ENCODE data around the gene CABLES1. TPM values are rescaled to one million over a fixed set of nuclear protein-coding genes. Genes with fewer than 3 reads are reported as not detected.

Gene CABLES1
- total RNA-seq, 2 donors from 2014 or later, result 0.39 TPM; not detected in 1

DNA sequence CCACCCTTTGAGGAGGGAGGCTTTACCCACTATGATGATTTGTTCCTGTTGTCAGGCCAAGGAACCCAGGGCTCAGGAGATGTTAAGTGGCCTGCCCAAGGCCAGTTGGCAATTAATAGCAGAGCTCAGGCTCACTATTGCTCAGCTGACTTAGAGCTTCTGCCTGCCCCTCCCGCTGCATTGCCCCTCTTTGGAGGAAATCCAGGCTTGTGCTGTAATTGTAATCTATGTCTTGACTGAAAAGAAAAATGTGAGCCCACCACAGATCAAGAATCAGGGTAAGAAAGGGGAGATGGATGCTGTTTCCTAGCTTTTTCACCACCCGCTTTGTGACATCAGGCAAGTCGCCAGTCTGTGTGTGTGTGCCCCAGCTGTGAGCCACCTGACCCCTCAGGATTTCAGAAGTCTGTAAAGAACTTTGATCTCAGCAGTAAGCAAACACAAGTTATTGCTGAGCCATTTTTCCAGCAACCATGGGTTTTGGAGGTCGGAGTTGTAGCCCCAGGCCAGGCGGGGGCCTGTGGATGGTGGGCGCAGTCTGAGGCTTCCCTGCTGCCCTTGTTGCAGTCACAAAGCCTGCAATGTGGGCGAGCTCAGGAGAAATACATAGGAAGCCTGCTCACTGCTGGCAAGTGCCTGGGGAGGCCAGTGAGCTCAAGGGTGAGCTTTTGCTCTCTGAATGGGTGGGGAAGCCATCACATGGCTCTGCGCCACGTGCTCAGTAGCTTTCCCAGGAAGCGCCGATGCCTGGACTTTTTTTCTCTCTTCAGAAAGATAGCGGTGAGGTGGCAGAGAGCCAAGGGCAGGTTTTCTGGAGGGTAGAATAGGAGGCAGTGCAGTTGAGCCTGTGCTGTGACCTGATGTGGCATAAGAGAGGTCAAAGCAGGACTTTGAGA is 6.1 kb downstream of the CABLES1 start:
- peaks cover 12 to 23% of the 10 kb centered on the region in 2 donors for H3K4me1 Mint-ChIP-seq (ENCODE audit: low read depth in 2 of 2)
- no peak overlapping the region for H3K27ac Mint-ChIP-seq
- H3K4me3 Mint-ChIP-seq, result no peak overlapping the region
- ATAC-seq (no peak), DNase-seq (ENCODE audit: low spot score) (no peak)
- H3K9me3 Mint-ChIP-seq, result no peaks in the 10 kb centered on the region
- H3K27me3 Mint-ChIP-seq, result peaks cover 9 to 17% of the 10 kb centered on the region in 2 donors
- H3K36me3 Mint-ChIP-seq, result no peaks in the 10 kb centered on the region

DNA sequence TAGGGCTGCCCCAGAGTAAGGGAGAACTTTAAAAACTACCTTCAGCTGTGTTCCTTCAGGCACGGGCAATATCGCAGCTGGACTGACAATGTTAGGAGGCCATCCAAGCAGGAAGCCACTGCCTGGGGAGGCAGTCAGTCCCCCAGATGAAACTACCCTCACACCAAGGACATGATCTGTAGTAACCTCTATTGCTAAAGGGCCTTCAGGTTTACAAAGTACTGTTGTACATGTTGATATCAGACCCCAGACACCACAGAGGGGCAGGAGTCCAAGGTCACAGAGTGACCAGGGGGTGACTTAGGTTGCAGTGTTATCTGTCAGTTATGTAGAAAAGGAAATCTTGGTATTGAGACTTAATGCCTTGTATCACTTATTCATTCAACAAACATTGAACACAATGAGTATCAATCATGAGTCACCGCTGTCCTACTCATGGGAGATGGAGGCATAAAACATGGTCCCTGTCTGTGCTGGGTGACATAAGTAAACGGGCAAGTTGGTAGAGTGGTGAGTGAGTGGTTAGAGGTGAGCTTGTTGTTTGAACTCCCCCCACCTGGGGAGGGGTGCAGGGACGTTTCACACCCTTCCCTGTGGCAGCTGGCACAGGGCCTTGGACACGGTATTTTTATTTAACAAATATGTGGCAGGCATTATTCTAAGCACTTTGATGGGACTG is 7.1 kb downstream of the CABLES1 start:
- H3K9me3 Mint-ChIP-seq, result no peaks in the 10 kb centered on the region
- H3K27ac Mint-ChIP-seq, result no peak overlapping the region
- DNase-seq (ENCODE audit: low spot score) (no peak), ATAC-seq (no peak)
- peaks cover 4 to 11% of the 10 kb centered on the region in 2 donors for H3K27me3 Mint-ChIP-seq
- H3K36me3 Mint-ChIP-seq, result no peaks in the 10 kb centered on the region
- peaks cover 12 to 20% of the 10 kb centered on the region in 2 donors for H3K4me1 Mint-ChIP-seq (ENCODE audit: low read depth in 2 of 2)
- no peak overlapping the region for H3K4me3 Mint-ChIP-seq

DNA sequence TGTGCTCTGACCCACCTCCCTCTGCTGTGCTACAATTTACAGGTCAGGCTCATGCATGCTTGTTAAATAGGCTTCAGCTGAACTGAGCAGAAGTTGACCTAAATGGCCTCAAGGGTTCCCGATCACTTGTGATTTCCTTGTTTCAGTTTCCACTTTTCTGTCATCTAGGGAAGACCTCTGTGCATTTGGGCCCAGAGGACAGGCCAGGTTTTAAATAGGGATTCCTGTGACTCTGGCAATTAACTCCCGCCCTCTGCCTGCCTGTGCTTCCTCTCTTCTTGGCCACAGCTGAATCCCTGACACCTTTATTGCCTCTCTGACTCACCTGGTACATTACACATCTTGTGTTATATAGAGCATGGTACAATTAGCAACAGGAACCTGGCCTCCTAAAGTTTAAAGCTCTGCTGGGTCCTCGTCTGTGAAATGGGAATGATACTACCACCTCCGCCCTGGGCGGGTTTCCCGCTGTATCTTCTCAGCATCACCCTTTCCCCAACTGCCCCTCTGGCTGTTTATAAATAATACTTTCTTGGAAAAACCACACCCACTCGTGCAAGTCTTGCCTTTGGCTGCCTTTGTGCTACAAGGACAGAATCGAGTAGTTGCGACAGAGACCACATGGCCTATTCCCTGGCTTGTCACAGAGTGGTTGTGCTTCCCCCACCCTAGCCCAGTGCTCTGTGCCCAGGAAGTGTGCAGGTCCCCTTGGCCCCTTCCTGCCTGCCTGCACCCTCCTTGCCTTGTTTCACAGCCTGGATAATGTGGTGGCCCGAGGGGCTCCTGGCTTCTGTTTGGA is 7.9 kb downstream of the CABLES1 start:
- Mint-ChIP-seq H3K27ac (no peak overlapping the region), H3K9me3 (no peaks in the 10 kb centered on the region), H3K4me1 (ENCODE audit: low read depth in 2 of 2) (peaks cover 12 to 20% of the 10 kb centered on the region in 2 donors), H3K36me3 (no peaks in the 10 kb centered on the region), H3K4me3 (no peak overlapping the region), H3K27me3 (peaks cover 2 to 5% of the 10 kb centered on the region in 2 donors)
- ATAC-seq (peak; percentile 29 to 57), DNase-seq (ENCODE audit: low spot score) (no peak)

DNA sequence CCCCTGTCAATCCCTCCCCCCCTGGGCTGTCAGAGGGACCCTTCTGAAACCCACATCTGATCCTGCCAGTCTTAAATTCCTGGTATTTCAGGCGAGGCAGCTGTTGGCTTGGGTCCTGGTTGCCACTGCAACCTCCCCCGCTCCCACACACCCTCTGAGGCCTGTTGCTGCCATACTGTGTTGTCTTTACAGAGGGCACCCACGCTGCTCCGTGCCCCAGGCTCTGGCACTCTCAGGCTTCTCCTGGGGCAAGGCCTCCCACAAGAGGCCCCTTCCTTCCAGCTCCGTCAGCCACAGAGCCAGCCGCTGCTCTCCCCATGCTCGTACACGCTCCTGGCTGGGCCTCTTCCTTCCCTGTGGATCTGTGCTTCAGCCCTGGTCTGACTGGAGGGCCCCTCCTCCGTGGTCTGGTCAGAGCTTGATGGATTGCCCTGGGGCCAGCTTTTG is 8.6 kb downstream of the CABLES1 start:
- no peak overlapping the region for H3K27ac Mint-ChIP-seq
- H3K4me3 Mint-ChIP-seq, result no peak overlapping the region
- peaks cover 12 to 20% of the 10 kb centered on the region in 2 donors for H3K4me1 Mint-ChIP-seq (ENCODE audit: low read depth in 2 of 2)
- DNase-seq (ENCODE audit: low spot score), result no peak
- ATAC-seq, result peak in 1 of 2 donors; percentile 21
- H3K9me3 Mint-ChIP-seq, result no peaks in the 10 kb centered on the region
- H3K36me3 Mint-ChIP-seq, result no peaks in the 10 kb centered on the region
- peaks cover 2 to 5% of the 10 kb centered on the region in 2 donors for H3K27me3 Mint-ChIP-seq

DNA sequence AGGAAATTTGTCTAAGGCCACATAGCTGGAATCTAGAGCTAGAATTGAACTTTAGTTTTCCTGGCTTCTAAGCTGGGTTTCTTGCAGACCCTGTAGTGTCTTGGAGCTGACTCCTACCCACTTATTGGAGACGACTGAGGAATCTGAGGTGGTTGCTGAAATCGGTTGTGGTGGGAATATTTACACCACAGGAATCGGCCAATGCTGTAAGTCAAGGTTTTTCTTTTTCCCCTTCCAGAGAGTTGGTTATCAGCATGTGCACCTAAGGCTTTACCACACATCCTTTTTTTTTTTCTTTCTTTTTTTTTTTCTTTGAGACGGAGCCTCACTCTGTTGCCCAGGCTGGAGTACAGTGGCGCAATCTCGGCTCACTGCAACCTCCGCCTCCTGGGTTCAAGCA is 9.4 kb downstream of the CABLES1 start:
- no peak overlapping the region for H3K4me3 Mint-ChIP-seq
- DNase-seq (ENCODE audit: low spot score), result no peak
- ATAC-seq, result no peak
- H3K4me1 Mint-ChIP-seq (ENCODE audit: low read depth in 2 of 2), result peaks cover 12 to 20% of the 10 kb centered on the region in 2 donors
- no peaks in the 10 kb centered on the region for H3K9me3 Mint-ChIP-seq
- no peak overlapping the region for H3K27ac Mint-ChIP-seq
- no peaks in the 10 kb centered on the region for H3K36me3 Mint-ChIP-seq
- H3K27me3 Mint-ChIP-seq, result peaks cover under 1 to 2% of the 10 kb centered on the region in 2 donors

DNA sequence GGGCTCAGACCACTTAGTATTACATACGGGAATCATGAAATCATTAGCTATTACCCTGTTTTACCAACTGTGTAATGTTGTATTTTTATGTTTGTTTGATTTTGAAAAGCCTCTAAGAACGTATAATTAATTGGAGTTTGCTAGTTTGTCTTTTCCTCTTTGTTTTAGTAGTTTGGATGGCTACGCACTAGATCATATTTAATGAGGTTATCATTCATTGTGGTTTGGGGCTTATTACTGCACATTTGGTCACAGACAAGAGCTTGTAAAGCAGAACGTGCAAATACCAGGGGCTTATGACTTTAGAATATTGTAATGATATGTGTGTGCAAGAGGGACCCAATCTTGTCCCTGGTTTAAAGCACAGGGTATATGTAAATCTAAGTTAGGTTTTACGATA is 10.3 kb downstream of the CABLES1 start:
- Mint-ChIP-seq H3K9me3 (no peaks in the 10 kb centered on the region), H3K4me3 (no peak overlapping the region), H3K36me3 (no peaks in the 10 kb centered on the region), H3K27me3 (peaks cover 0 to 2% of the 10 kb centered on the region in 2 donors), H3K4me1 (ENCODE audit: low read depth in 2 of 2) (peaks cover 12 to 13% of the 10 kb centered on the region in 2 donors), H3K27ac (no peak overlapping the region)
- ATAC-seq, result no peak
- no peak for DNase-seq (ENCODE audit: low spot score)

DNA sequence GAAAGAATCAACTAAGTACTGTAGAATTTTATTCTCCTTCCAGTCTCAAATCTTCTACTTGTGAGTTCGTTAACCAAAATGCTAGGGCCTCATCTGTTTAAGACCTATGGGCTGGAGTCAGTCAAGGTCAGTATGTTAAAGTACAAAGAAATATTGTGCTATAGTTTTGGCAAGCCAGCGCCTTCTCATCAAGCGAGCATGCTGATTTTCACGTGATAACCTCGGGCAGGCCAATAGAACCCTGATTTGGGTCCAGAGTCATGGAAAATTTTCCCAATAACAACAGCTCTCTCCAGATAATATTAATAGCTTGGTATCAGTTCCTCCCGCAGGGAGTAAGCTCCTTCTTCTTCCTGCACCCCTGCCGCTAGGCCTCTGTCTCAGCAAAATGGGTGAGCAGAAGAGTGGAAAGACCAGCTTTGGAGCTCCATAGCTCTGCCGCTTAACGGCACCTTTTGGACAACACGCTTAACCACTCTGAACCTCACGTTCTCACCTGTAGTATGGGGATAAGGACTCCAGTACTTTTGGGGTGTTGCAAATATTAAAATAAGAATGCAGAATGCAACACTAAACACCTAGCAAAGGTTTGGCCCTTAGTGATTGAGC is 11.7 kb downstream of the CABLES1 start:
- Mint-ChIP-seq H3K27ac (no peak overlapping the region), H3K4me1 (ENCODE audit: low read depth in 2 of 2) (peaks cover 11 to 12% of the 10 kb centered on the region in 2 donors), H3K27me3 (peaks cover 0 to 2% of the 10 kb centered on the region in 2 donors), H3K36me3 (no peaks in the 10 kb centered on the region), H3K4me3 (no peak overlapping the region), H3K9me3 (no peaks in the 10 kb centered on the region)
- DNase-seq (ENCODE audit: low spot score) (no peak), ATAC-seq (no peak)

DNA sequence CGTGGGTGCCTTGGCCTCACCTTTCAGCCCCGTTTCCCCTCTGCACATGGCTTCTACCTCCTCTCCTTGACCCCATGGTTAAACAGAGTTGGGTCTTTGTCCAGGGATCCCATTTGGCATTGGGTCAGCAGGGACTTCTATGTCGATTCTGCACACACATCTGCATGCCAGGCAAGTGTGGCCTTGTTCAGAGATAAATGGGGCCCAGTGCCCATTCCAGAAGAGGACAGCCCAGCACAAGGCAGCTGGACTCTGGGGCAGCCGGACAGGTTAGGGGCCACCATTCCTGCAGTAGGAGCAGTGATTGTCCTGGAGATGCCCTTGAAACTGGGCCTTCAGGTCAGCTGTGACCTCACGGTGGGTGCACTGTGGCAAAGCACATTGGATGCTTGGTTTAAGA is 13.1 kb downstream of the CABLES1 start:
- no peaks in the 10 kb centered on the region for H3K9me3 Mint-ChIP-seq
- no peak overlapping the region for H3K4me3 Mint-ChIP-seq
- DNase-seq (ENCODE audit: low spot score) (no peak), ATAC-seq (no peak)
- no peaks in the 10 kb centered on the region for H3K27me3 Mint-ChIP-seq
- H3K27ac Mint-ChIP-seq, result no peak overlapping the region
- H3K36me3 Mint-ChIP-seq, result no peaks in the 10 kb centered on the region
- H3K4me1 Mint-ChIP-seq (ENCODE audit: low read depth in 2 of 2), result peaks cover 2 to 7% of the 10 kb centered on the region in 2 donors

DNA sequence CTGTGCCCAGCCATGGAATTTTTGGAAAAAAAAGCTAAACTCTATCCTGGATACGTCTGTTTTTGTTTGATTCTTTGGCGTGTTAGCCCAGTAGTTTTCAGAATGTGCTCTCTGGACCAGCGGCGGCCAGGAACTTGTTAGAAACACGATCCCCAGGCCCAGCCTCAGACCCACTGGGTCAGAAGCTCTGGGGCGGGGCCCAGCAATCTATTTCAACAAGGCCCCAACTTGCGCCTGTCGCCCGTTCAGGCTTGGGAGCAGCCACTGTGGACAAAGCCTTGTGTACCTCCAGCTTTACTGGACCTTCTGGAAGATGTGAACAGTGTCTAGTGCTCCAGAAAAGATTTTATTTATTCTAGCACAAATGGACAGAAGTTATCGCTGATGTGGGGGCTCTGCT is 14.3 kb downstream of the CABLES1 start:
- no peak overlapping the region for H3K4me3 Mint-ChIP-seq
- peaks cover 3 to 7% of the 10 kb centered on the region in 2 donors for H3K27me3 Mint-ChIP-seq
- no peaks in the 10 kb centered on the region for H3K9me3 Mint-ChIP-seq
- DNase-seq (ENCODE audit: low spot score) (no peak), ATAC-seq (no peak)
- no peak overlapping the region for H3K27ac Mint-ChIP-seq
- H3K36me3 Mint-ChIP-seq, result no peaks in the 10 kb centered on the region
- no peaks in the 10 kb centered on the region for H3K4me1 Mint-ChIP-seq (ENCODE audit: low read depth in 2 of 2)

DNA sequence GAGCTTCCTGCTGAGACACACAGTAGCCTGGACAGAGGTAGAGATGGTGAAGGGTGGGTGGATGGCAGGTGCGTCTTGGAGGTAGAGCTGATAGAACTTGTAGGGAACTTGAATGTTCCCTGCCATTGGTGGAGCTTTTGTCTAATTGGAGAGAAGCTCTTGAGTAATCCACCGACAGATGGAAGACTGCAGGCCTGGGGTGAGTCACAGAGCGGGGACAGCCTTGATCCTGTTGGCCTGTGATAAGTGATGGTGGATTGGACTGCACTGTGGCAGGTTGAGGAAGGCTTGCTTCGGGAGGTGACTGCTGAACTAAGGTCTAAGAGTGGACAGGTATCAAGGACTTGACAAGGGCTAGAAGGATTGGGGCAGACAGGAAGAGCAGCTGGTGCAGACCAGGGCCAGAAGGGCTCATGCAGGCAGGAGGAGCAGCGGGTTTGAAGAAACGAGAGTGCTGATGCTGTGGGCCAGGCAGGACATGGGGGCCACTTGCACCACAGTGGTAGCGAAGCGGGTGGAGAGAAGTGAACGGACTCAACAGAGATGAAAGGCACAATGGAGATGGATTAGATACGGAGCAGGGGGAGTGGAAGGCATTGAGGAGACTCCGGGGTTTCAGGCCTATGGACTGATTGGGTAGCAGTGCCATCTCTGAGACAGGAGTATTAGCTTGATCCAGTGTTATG is 16.3 kb downstream of the CABLES1 start:
- no peak for DNase-seq (ENCODE audit: low spot score)
- Mint-ChIP-seq H3K27me3 (peaks cover 3 to 12% of the 10 kb centered on the region in 2 donors), H3K27ac (no peak overlapping the region), H3K4me1 (ENCODE audit: low read depth in 2 of 2) (no peaks in the 10 kb centered on the region), H3K9me3 (no peaks in the 10 kb centered on the region), H3K36me3 (no peaks in the 10 kb centered on the region), H3K4me3 (no peak overlapping the region)
- ATAC-seq, result no peak

DNA sequence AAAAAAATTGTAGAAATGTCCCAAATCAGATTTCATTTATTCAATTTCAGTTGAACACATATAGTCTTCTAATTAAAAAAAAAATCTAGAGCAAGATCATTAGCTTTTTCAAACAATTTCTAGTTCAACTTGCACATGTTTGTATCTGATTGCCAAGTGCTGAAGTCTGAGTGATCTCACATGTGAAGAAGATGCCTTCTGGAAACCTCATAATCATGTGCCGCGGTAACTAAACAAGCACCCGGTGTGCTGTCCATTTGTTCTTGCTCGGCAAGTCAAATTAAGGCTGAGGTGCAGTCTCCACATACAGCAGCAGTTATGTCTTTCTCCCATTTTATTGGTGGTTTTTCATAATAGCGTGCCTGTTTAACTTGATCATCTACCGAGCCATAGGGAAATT is 18.7 kb downstream of the CABLES1 start:
- no peaks in the 10 kb centered on the region for H3K4me1 Mint-ChIP-seq (ENCODE audit: low read depth in 2 of 2)
- H3K27me3 Mint-ChIP-seq, result peaks cover 3 to 12% of the 10 kb centered on the region in 2 donors
- ATAC-seq (no peak), DNase-seq (ENCODE audit: low spot score) (no peak)
- H3K9me3 Mint-ChIP-seq, result no peaks in the 10 kb centered on the region
- H3K27ac Mint-ChIP-seq, result no peak overlapping the region
- H3K36me3 Mint-ChIP-seq, result no peaks in the 10 kb centered on the region
- H3K4me3 Mint-ChIP-seq, result no peak overlapping the region

DNA sequence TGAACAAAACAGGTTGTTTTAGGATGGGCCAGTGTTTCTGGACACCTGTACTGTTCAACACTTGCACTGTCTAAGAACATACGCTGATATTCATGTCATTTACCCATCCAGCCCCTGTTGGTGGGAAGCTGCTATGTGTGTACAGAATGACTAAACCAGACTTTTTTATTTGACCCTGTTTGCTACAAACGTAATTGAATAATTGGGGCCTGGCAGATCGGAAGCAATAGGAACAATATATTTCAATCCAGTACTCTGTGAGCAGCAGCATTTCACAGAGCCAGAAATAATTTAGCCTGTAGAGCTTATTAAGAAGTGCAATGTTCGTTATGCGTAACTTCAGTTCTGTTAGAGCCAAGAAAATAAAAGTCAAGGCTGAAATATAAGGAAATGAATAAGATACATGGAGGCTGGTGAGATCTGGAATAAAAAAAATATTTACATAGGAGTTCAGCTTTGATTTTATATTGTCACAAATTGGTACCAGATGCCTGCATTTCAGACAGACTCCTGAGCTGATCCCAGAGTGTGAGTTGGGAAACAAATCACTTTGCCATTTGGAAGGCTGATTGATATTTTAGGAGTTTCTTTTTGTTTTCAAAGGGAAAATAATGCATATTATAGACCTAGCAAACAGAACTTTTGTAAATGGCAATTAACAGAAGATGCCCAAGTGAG is 19.7 kb downstream of the CABLES1 start:
- DNase-seq (ENCODE audit: low spot score), result no peak
- Mint-ChIP-seq H3K9me3 (no peaks in the 10 kb centered on the region), H3K27ac (no peak overlapping the region), H3K4me3 (no peak overlapping the region), H3K4me1 (ENCODE audit: low read depth in 2 of 2) (no peaks in the 10 kb centered on the region), H3K27me3 (peaks cover 3 to 12% of the 10 kb centered on the region in 2 donors), H3K36me3 (no peaks in the 10 kb centered on the region)
- ATAC-seq, result no peak

Measured in natural killer cell treated with Interleukin-12 subunit alpha and Interleukin-12 subunit beta and Interleukin-15 and Interleukin-18, amount 100 ng/mL, for 72 hours (primary cell).